Mucosa of rectum (tissue), 2 donors: Measurements from ENCODE around the gene EVA1A.

Experiments used
- H3K27ac ChIP-seq, 2 donors: one replicate each; pipeline ENCODE4 v1.7.0; 2013; ENCODE audit warnings: inconsistent platforms in 2 of 2, low read depth in 2 of 2, low read length in 2 of 2
- H3K27me3 ChIP-seq, 2 donors: one replicate each; pipeline ENCODE4 v1.7.0; 2013; ENCODE audit warnings: low read length in 2 of 2; ENCODE audit not compliant: control insufficient read depth in 2 of 2, insufficient read depth in 2 of 2
- H3K36me3 ChIP-seq, 2 donors: one replicate each; pipeline ENCODE4 v1.7.0; 2013; ENCODE audit warnings: low read length in 2 of 2; ENCODE audit not compliant: control insufficient read depth in 2 of 2, insufficient read depth in 2 of 2
- H3K4me1 ChIP-seq, 2 donors: one replicate each; pipeline ENCODE4 v1.7.0; 2013; ENCODE audit warnings: low read length in 2 of 2, mild to moderate bottlenecking in 1 of 2; ENCODE audit not compliant: control insufficient read depth in 2 of 2, insufficient read depth in 2 of 2
- H3K4me3 ChIP-seq, 2 donors: one replicate each; pipeline ENCODE4 v1.7.0; 2013; ENCODE audit warnings: low read length in 2 of 2
- H3K9ac ChIP-seq, 2 donors: one replicate each; pipeline ENCODE4 v1.7.0; 2013; ENCODE audit warnings: low read length in 2 of 2, low read depth in 1 of 2, mild to moderate bottlenecking in 1 of 2
- H3K9me3 ChIP-seq, 2 donors: one replicate each; pipeline ENCODE4 v1.7.0; 2013; ENCODE audit warnings: low read length in 2 of 2; ENCODE audit not compliant: control insufficient read depth in 2 of 2
- donor health status: healthy.
- donor health status: Normal muscosa, but diverticular disease.

EVA1A gene

DNA sequence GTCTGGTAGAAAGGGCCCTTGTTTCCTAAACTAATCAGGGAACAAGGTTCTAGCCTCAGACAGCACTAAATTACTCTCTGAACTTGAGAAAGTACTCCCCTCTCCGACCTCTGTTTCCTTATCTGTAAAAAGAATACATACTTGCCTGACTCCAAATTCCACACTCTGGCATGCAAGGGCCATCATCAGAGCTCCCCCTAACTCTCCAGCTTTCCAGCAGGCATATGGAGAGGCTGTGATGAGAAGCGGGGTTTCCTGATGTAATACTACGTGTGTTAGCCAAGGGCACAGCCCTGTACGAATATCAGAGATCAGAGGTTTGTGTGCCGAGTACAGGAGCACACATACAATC is 1.8 kb upstream of the EVA1A start:
- no peak overlapping the region for H3K4me3 ChIP-seq
- H3K27ac ChIP-seq, result no peak overlapping the region
- no peak overlapping the region for H3K9ac ChIP-seq
- H3K27me3 ChIP-seq, result no peaks in the 10 kb centered on the region
- no peaks in the 10 kb centered on the region for H3K9me3 ChIP-seq
- H3K4me1 ChIP-seq, result no peaks in the 10 kb centered on the region
- H3K36me3 ChIP-seq, result no peaks in the 10 kb centered on the region

DNA sequence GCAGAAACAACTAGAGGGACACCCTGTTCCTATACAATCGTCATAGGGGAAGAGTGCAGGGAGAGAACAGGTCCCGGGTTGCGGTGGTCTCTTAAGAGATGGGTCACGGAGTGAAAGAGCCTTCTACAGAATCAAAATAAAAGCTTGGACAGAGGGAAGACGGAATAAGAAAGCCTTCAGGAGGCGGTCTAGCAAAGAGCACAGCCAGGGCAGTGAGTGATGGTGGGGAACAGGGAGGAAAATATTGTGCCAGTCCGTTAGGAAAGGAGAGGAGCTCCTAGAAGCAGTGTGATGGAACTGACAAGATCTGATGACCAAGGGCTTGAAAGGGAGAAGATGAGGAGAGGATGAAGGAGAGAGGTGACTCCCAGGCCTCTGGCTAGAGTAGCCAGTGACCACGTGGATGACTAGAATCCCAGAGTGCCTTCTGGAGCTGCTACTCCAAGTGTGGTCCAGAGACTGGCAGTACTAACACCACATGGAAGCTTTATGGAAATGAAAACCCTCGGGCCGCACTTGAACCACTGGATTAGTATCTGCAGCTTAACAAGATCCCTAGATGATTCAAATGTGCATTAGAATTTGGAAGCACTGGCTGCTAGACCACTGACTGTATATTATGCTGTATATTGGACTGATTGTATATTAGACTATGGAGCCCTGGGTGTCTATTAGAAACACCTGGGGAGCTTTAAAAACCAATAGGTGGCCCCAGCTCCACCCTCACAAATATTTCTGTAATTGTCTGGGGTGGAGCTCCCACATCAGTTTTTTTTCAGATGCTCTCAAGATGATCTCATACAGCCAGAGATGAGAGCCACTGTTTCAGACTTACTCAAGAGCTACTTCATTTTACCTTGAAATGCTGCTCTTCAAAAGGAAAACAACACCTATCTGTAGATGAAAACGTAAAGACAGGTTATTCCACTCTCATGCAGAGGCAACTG is 1.1 kb upstream of the EVA1A start:
- Histone ChIP-seq H3K4me1 (no peaks in the 10 kb centered on the region), H3K9me3 (no peaks in the 10 kb centered on the region), H3K4me3 (no peak overlapping the region), H3K27me3 (no peaks in the 10 kb centered on the region), H3K27ac (peak overlapping the region in 1 of 2 donors; percentile 16), H3K36me3 (no peaks in the 10 kb centered on the region), H3K9ac (no peak overlapping the region)

DNA sequence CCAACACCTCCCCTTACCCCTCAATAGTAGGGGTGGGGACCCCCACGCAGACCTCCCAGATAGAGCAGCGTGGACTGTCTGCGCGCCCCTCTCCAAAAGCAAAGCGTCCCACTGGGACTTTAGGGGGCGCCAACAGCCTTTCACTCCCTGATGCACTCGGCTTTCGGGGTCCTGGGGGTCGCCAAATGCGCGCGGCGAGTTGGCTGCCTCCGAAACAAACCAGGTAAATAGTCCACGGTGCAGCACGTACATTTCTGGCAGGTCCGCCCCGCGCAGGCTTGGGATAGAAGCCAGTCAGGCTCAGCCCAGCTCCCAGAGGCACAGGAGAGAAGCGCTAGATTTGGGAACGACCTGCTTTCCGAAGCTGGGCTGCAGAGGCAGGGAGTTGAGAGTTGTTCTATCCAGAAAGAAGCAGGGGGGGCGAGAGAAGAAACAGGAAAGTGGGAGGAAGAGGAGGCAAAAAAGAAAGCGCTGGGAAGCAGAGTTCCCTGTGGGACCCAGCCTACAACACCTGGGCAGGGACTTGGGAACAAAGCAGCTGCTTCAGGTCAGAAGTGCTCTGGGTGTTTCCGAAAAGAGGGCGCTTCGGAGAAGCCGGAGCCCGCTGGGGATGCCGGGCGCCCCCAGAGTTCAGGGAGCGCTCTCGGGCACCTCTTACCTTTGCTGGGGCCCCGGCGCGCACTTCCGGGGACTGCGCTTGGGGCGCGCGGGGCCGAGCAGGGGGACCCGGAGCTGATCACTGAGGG is 544 bp downstream of the EVA1A start:
- no peaks in the 10 kb centered on the region for H3K9me3 ChIP-seq
- H3K27me3 ChIP-seq, result no peaks in the 10 kb centered on the region
- no peak overlapping the region for H3K27ac ChIP-seq
- no peaks in the 10 kb centered on the region for H3K36me3 ChIP-seq
- H3K4me1 ChIP-seq, result no peaks in the 10 kb centered on the region
- peak overlapping the region; percentile 27 to 53 for H3K4me3 ChIP-seq
- no peak overlapping the region for H3K9ac ChIP-seq

DNA sequence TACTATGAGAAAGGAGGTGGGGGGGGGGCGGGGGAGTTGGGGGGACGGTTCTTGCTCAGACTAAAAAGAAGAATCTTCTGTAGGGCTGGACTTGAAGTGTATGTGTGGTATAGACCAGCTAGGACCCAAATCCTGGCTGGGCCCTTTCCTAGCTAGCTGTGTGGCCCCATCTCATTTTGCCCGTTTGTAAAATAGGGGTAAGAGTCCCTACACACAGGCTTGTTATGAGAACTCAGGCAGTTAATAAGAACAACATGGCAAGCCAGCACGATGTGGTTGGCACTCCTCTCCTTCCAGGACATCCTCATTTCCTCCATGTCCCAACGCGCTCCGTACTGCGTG is 1.1 kb downstream of the EVA1A start:
- Histone ChIP-seq H3K27ac (no peak overlapping the region), H3K36me3 (no peaks in the 10 kb centered on the region), H3K9me3 (no peaks in the 10 kb centered on the region), H3K4me3 (no peak overlapping the region), H3K4me1 (no peaks in the 10 kb centered on the region), H3K9ac (no peak overlapping the region), H3K27me3 (no peaks in the 10 kb centered on the region)

DNA sequence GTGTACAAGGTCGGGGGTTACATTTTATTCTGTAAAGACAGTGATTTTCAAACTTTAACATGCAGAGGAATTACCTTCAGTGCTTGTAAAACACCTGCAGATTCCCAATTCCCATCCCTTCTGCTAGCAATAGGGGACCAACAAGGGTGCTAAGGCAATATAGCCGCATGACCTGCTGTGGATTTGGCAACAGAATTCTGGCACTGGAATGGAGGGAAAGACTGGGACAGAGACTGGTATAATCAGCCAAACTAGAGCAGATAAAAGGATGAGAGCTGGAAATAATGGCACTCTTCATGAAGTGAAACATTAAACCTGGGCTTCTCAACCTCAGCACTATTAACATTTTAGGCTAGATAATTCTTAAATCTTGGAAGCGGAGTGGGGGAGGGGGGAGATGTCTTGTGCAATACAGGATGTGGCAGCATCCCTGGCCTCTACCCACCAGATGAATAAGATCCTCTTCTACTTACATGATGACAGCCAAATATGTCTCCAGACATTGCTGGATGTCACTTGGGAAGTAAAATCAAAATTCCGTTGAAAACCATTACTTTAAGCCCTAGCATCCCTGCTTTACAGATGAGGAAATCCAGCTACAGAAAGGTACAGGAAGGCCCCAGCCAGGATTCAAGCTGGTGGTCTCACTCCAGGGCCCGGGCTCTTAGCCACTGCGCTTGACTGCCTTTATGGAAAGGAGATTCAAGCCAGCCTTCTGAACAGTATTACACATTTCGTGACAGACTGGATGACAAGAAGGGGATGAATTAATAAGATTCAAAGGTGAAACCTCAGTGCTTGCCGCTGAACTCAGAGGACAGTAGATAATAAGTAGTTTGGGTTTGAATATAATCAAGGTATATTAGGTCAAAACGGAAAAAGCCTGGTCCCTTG is 1.7 kb downstream of the EVA1A start:
- no peaks in the 10 kb centered on the region for H3K4me1 ChIP-seq
- no peaks in the 10 kb centered on the region for H3K36me3 ChIP-seq
- H3K27ac ChIP-seq, result no peak overlapping the region
- no peak overlapping the region for H3K9ac ChIP-seq
- H3K9me3 ChIP-seq, result no peaks in the 10 kb centered on the region
- no peaks in the 10 kb centered on the region for H3K27me3 ChIP-seq
- H3K4me3 ChIP-seq, result no peak overlapping the region

DNA sequence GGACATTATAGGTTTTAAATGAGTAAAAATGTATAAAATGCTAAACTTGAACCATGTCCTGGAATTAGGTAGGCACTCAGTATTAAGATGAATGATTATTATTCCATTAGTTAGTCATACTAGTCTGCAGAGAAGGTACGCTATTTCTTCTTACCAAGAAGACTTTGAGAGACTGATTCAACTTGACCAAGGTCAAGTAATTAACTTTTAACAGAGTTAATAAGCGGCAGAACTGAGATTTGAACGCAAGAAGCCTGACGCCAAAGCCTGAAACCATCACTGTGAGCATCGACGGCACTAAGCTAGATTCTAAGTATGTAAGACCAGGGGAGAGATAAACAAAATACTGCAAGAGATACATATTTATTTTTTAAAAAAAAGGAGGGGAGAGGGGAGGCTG is 2.6 kb downstream of the EVA1A start:
- Histone ChIP-seq H3K27me3 (no peaks in the 10 kb centered on the region), H3K4me1 (no peaks in the 10 kb centered on the region), H3K9me3 (no peaks in the 10 kb centered on the region), H3K4me3 (no peak overlapping the region), H3K9ac (no peak overlapping the region), H3K27ac (no peak overlapping the region), H3K36me3 (no peaks in the 10 kb centered on the region)

DNA sequence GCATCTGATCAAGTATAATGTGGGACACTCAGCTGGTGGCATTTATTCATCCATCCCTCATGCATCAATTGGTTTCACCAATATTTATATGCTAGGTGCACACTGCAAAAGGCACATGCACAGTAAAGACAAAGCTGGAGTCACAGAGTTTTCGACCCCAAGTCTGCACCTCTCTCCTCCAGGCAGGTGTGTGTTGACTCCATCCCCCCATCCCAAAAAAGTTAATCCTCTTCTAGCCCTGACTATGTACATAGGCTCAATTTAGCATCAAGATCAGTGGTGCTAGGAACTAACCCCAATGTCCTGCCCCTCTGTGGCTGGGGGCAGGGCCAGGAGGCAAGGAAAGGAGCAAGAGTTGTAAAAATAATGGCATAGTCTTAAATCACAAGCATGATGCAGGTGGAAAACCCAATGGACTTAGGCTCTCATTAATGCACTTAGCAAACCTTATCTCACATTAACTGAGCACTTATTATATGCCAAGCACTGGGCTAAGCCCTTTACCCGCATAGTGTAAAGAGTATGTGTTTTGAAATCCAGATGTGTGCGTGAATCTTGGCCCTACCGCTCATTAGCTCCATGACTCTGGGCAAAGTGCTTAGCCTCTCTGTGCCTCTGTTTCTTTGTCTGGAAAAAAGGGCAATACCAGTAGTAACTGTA is 3.1 kb downstream of the EVA1A start:
- Histone ChIP-seq H3K27ac (no peak overlapping the region), H3K4me3 (no peak overlapping the region), H3K9me3 (no peaks in the 10 kb centered on the region), H3K27me3 (no peaks in the 10 kb centered on the region), H3K36me3 (no peaks in the 10 kb centered on the region), H3K9ac (no peak overlapping the region), H3K4me1 (no peaks in the 10 kb centered on the region)

DNA sequence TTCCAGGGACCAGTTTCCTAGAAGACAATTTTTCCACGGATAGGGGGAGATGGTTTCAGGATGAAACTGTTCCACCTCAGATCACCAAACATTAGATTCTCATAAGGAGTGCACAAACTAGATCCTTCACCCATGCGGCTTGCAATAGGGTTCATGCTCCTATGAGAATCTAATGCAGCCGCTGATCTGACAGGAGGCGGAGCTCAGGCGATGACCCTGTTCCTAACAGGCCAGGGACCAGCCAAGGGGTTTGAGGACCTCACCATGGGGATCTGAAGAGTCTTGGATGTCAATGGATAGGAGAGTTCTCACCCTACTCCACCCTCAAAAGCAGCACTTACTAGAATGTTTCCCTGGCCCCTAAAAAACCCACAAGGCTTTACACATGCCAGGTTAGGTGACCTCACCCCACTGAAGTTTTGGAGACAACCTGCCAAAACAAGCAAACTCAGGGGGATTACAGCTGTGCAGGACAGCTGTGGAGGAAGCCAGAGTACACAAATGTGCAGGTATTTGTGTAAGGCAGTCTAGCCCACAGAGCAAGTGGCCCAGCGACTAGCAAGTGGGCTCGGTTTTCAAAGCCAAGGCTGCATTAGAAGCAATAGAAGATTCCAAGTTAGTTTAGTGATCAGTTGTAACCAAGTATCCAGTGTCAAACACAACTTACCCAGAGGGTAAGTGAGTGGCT is 3.9 kb downstream of the EVA1A start:
- no peaks in the 10 kb centered on the region for H3K9me3 ChIP-seq
- no peak overlapping the region for H3K27ac ChIP-seq
- no peaks in the 10 kb centered on the region for H3K36me3 ChIP-seq
- H3K4me1 ChIP-seq, result no peaks in the 10 kb centered on the region
- H3K27me3 ChIP-seq, result no peaks in the 10 kb centered on the region
- H3K4me3 ChIP-seq, result no peak overlapping the region
- no peak overlapping the region for H3K9ac ChIP-seq

DNA sequence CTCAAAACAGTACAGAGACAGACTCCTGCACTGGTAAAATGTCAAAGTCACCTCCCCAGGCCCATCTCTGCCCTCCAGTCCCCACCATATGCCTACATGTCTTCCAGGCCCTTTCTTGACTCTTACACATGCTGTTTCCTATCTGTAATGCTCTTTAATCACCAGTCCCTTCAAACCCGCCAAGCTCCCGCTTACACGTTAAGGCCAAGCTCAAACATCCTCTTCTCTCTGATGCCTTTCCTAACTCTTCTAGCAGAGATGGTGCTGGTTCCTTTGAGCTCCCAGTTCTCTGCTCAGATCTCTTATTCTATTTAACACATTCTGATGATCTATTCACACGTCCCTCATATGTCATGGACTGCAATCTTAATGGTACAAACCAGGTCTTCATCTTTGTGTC is 5.0 kb downstream of the EVA1A start:
- Histone ChIP-seq H3K4me1 (no peaks in the 10 kb centered on the region), H3K9me3 (no peaks in the 10 kb centered on the region), H3K27me3 (no peaks in the 10 kb centered on the region), H3K4me3 (no peak overlapping the region), H3K36me3 (no peaks in the 10 kb centered on the region), H3K27ac (no peak overlapping the region), H3K9ac (no peak overlapping the region)
